ENCODE results near the gene TST.
"Not testable (repeated sequence)": the region's sequence is repeated elsewhere in the genome, so short reads cannot be mapped to it uniquely, and the experiment has no call there.

Gene TST

DNA sequence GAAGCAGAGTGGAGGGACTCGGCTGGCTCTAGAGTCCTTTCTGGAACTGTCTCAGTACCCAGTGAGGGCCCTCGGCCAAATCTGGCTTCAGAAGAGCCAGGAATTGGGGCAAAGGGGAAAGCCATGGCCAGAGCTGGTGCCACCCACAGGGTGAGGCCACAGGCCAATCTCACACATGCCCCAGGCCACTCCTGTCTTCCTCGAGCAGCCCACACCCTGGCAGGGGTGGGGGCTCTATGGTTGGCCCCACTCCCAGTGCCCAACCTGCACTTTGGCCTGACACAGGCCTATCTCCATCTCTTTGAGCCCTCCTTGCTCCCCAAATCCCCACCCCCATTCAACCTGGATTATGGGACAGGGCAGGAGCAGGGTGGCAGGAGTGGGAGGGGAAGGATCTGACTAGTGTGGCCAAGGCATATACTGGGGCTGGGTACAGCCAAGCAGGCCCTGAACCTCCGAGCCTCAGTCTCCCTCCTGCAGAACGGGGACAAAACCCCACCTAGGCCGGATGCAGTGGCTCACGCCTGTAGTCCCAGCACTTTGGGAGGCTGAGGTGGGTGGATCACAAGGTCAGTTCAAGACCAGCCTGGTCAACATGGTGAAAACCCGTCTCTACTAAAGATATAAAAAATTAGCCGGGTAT is 6.9 kb downstream of the TST start:
- DNase-seq = no peak

DNA sequence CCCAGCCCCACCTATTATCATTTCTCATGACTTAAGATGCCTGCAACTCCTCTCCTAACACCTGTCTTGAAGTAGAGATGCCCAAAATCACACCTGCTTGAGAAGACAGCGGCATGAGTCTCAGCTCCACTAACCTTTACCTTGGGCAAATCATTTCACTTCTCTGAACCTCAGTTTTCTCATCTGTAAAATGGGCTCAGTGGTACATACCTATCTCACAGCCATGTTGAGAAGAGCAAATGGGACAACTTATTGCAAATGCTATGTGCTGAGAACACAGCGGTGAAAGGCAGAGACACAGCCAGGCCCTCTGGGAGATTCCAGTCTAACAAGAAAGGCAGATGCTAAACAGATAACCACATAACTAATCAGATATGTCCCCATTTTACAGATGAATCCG is 7.8 kb downstream of the TST start:
- no peak for DNase-seq

- no peak for DNase-seq
These were observed 8.3 kb downstream of the TST start for GRCh38 chr22:37010976-37011375.

- DNase-seq = no peak
These were observed 9.1 kb downstream of the TST start for GRCh38 chr22:37010174-37010573.

GRCh38 chr22:37009490-37009889 is 9.8 kb downstream of the TST start:
- DNase-seq = no peak

DNA sequence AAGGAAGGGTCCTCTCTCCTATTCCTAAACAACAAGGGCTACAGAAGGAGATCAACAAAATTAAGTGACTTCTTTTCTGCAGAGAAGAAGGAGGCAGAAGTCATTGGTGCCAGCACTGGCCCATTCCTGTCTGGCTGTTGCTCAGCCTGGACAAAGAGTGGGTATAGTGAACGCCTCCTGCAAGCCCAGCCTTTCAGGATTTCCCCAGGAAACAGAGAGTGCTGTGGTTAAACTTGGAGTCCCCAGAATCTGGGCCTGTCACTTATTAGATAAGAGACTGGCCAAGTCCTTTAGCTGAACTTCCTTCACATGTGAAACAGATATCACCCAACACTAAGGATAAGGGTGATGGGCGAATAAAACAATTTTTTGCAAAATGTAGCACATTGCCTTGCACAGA is 10.9 kb downstream of the TST start:
- no peak for DNase-seq

DNA sequence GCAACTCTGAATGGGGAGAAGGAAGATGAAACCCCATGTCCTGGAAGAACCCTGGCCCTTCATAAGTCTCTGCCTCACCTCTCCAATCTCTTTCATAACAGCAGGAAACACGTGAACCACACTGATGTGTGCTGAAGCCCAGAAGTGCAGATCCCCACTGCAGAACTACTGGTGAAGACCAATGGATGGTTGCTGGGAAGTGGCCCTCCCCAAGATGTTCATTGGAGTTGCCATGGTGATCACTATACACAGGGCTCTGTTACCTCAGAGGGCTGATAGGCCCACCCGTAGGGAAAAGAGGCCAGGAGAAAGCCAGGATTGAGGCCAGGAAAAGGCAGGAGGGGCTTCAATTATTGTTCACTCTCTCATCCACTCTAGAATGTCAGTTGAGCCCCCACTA is 11.6 kb downstream of the TST start:
- DNase-seq = no peak

DNA sequence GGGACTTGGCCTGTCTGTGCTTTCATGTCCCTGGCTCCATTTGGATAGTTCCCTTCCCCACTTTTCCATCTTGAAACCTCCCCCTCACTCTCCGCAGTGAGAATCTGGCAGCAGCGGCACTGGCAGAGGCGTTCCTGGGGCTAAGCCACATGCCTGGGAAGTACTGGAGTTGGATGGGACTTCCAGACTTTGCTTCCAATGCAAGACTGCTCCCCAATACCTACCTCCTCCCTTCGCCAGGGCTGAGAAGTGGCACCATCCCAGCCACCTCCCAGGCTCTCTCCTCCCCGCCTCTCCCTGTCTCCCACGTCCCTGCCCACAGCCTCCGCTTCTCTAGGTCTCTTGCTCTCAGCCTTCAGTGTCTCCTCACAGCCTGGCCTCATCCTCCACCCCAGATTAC is 16.6 kb downstream of the TST start:
- no peak for DNase-seq

GRCh38 chr22:37001826-37002225 is 17.4 kb downstream of the TST start:
- DNase-seq = no peak

- DNase-seq = no peak
These were observed 18.3 kb downstream of the TST start for GRCh38 chr22:37000676-37001534.

DNA sequence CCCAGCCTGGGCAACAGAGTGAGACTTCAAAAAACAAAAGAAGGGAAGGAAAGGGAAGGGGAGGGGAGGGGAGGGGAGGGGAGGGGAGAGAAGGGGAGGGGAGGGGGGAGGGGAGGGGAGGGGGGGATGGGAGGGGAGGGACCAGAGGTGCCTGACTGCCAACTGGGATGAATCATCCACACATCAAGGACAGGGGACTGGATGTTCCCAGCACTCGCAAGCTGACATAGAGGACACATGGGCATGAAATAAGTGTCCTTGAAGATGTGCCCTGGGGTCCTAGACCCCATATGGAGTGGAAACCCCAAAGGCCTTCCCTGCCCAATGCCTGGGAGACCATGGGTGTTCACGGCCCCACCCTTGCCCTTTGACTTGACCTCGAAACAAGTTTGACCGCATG is 19.8 kb downstream of the TST start:
- DNase-seq = no peak

- DNase-seq = no peak
These were observed 20.5 kb downstream of the TST start for GRCh38 chr22:36998620-36999351.

- DNase-seq = no peak
These were observed 21.5 kb downstream of the TST start for GRCh38 chr22:36997746-36998145.

GRCh38 chr22:36991206-36991605 is 28.0 kb downstream of the TST start:
- no peak for DNase-seq

DNA sequence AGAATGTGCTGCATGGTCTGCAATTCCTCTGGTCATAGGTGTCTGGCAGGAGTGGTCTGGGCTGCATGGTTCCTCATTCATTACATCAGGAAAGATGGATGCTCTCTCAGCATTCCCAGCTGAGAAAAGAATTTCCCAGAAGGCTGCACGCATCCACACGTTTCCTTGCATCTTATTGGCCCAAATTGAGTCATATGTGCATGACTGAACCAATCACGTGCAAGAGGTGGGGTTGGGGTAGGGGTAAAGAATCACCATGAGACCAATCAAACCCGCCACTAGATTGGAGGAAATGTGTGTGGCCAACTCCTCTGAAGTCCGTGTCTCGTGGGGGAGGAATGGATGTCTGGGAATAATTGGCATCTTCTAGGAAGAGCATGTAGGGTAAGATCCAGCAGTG is 28.8 kb downstream of the TST start:
- no peak for DNase-seq

GRCh38 chr22:36989012-36989411 is 30.2 kb downstream of the TST start:
- not testable (repeated sequence) for DNase-seq

GRCh38 chr22:36988075-36988832 is 31.0 kb downstream of the TST start:
- DNase-seq = no peak

DNA sequence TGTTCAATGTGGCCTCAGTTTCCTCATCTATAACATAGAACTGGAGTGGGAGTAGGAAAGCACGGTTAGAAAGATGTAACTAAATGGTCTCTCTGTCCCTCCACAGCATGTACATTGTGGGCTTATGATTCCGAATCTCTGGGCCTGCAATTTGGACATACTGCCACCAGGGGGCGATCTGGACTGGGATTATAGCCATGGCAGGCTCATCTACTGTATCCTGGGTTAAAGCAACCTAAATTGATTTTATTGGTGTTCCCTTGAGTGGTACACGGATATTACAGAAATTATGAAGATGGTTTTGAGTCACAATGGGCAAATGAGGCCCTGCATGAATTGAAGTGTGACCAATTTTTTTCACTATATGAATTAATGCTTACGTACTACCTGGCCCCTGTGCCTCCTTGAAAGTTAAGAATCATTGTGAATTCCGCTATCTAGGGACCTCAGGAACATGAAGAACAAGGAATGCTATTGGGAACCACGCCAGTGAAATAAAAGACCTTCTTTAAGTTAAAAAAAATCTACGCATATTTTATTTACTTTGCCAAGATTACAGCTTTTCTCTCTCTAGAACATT is 32.9 kb downstream of the TST start:
- DNase-seq = no peak

DNA sequence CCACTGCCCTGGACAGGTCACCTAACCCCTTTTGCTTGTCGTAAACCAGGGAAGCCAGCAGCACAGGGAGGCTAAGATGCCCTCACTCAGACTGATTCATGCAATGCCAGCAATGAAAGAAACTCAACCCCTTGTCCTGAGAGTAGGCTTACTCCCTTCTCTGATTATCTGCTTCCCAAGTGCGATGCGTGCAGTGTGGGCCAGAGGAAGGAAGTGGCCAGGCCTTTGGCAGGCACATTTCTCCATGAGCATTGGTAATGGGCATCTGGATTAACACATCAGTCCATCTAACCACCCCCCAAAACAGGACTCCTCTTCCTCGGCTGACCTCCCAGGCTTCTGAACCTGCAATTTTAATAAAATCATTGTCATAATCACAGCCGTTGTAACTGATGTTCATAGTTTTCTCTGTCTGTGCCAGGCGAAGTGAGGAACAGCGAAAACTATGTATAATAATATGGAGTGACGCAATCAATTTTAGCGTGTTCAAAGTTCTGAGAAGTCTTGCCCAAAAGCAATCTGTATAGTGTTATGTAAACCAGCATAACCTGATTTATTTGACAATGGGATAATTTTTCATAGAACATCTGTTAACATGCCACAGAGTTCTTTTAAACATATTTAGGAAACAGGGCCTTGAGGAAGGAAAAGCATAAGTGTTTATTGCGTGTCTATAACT is 33.9 kb downstream of the TST start:
- DNase-seq = no peak

- no peak for DNase-seq
These were observed 37.1 kb downstream of the TST start for GRCh38 chr22:36982136-36982535.

GRCh38 chr22:36981247-36981775 is 37.9 kb downstream of the TST start:
- no peak for DNase-seq

Data from NCI-H2029 (cell line).